GM18526 (cell line): ENCODE measurements around the gene FRMD5.

Source experiments
- POLR2A ChIP-seq: IDR thresholded peaks from 3 replicates; pipeline ENCODE4 v1.6.1; 2011; ENCODE audit not compliant: insufficient read length; ENCODE audit errors: extremely low read depth

FRMD5 gene

DNA sequence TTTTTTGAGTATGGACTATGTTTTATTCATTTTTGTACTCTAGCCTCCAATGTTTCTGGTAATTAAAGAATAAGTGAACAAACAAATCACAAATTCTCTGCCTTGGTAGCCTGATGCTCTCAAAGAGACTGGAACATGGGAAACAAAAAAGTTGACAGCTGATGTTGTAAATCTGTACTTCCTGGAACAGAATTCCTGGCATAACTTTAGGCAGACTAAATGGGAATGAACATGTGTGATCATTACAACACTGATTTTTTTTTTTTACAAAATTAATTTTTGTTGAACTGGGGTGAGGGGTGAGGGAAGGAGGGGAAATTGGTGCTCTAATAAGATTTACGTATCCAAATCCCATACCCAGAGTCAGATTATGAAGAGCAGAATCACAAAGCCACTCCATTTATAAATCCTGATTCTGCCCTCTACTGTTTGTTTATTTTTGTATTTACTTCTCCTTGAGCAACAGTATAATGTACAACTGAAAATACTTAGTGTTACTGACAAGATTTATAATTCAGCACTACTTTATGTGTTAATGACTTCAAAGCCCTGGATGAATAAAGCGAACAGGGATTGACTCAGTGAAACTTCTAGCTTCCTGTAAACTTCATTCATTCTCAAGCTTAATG lies 165.0 kb downstream of the FRMD5 start:
- TF ChIP-seq POLR2A, result no peak

DNA sequence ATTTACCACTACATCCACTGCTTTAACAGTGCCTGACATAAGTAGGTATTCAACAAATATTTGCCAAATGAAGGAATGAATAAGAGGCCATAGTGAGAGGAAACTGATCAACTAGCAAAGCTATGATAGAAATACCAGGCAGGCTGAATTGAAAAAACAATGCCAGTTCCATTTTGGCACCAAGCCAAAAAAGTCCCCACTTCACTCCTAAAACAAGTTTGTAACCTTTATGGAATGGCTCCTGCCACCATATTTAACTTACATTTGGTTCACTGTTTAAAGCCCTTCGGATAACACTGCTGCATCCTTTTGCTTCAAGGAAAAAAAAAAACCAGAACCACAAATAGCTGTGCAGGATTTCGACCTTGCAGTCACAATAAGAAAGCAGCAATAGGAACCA lies 166.1 kb downstream of the FRMD5 start:
- no peak for TF ChIP-seq POLR2A

DNA sequence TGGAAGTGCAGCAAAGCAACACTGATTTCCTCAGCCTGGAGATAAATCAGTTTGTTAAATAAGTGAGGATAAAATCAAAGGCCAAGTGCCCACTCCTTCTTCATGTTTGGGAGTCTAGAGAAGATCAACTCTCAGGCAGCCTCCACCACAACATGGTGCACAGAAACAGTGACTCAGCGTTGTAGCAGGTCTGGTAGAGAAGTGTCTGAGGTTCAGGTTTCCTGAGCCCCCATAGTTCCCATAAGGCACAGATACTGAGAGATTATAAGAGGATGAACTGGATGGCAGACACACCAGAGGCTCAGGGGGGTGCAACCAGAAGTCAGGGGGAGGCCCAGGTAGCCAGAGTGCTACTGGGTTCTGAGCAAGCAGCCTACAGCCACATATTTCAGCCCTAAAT lies 166.7 kb downstream of the FRMD5 start:
- no peak for TF ChIP-seq POLR2A

DNA sequence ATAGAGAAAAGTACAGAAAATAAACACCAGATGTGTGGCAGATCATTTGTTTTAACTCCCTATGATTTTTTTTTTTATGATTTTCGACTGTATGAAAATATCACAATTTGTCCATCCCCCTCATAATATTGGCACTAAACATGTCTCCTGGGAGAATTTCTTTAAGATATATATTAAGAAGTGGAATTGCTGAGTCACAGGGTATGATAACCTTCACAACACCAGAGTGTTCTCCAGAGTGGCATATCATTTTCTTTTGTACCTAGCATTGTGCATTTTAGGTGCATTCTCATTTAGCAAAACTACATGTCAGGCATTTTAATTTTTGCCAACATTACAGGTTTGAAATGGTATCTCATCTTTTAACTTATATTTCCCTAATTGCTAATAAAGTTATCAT lies 170.9 kb downstream of the FRMD5 start:
- no peak for TF ChIP-seq POLR2A

DNA sequence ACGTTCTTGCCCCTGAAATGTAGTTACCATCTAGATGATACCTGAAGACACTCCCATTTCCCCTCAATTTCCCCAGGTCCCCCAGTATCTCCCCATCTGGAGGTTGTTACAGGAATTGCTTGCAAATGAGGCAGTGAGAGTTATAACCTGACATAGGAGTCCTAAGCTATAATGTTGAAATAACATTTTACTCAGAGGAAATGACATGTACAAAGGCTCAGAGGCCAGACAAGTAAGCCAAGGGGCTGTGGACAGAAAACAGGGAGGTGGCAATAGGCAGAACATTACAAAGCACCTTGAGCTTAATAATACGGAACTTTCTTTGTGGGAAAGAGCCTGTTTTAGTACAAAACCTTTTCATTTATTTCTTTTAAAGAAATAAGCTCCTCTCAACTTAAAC lies 171.9 kb downstream of the FRMD5 start:
- no peak for TF ChIP-seq POLR2A

GRCh38 chr15:44018151-44018550 lies 176.9 kb downstream of the FRMD5 start:
- no peak for TF ChIP-seq POLR2A

- TF ChIP-seq POLR2A, result no peak
These were observed 179.3 kb downstream of the FRMD5 start for GRCh38 chr15:44015545-44016305.

- no peak for TF ChIP-seq POLR2A
These were observed 183.7 kb downstream of the FRMD5 start for GRCh38 chr15:44011238-44011854.

- no peak for TF ChIP-seq POLR2A
These were observed 185.0 kb downstream of the FRMD5 start for GRCh38 chr15:44010089-44010488.

GRCh38 chr15:44009038-44009437 lies 186.0 kb downstream of the FRMD5 start:
- TF ChIP-seq POLR2A, result no peak

DNA sequence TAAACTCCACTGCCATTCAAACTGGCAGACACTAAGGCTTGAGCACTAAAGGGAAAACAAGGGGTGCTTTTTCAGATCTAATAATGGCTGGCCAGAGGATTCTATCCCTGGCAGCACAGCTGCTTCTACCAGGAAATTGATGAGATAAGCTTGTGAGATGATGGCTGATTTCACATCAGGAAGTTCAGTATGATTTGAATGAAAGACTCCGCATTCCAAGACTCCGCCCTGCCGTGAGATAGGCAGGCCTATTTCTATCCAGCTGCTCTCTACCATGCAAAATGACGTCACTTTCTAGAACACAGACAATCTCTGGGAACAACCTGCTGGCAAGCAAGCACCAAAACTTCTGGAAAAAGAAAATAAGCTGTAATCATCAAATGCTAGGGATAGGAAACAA lies 196.5 kb downstream of the FRMD5 start:
- no peak for TF ChIP-seq POLR2A

- TF ChIP-seq POLR2A, result no peak
These were observed 203.9 kb downstream of the FRMD5 start for GRCh38 chr15:43991206-43991605.

GRCh38 chr15:43989938-43990337 lies 205.1 kb downstream of the FRMD5 start:
- no peak for TF ChIP-seq POLR2A

GRCh38 chr15:43988900-43989299 lies 206.2 kb downstream of the FRMD5 start:
- TF ChIP-seq POLR2A, result no peak

DNA sequence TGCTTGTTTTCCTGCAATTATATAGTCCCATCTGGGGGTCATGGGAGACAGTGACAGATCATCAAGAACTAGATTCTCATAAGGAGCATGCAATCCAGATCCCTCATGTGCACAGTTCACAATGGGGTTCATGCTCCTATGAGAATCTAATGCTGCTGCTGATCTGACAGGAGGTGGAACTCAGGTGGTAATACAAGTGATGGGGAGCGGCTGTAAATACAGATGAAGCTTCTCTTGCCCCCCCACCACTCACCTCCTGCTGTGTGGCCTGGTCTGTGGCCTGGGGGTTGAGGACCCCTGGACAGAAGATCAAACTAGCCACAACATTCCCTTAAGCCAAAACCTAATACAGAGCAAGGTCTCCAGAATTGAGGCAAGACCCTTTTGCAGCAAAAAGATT lies 207.1 kb downstream of the FRMD5 start:
- no peak for TF ChIP-seq POLR2A

DNA sequence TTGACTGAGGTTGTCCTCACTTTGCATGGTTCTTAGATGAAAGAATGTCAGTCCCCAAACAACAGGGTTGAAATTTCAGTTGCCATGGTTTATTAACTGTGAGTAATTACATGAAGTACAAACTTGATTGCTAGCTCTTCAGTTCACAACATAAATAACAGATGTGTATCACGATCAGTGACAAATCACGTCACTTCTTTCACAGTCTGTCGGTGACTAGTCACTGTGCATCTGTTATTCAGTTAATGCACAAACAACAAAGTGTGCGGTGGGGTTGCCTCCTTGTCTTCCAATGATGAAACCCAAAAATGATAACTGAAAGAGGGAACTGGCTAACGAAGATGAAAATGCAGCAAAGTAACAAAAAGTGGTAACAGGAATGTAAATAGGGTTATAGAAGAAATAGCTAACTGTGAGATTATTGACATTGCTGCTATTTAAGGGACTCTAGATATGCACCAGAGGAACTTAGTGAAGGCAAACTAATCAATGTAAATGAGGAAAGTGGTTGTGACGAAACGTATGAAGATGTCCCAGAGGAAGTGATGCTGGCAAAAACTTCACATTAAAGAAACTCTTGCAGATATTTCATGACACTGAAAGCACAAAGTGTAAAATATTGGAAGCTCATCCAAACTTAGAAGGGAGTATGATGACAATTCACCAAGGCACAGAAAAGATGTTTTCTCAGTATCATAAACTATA lies 208.9 kb downstream of the FRMD5 start:
- no peak for TF ChIP-seq POLR2A
